ENCODE results near the gene ZNF74. TPM values are rescaled to one million over a fixed set of nuclear protein-coding genes. Genes with fewer than 3 reads are reported as not detected.

Gene ZNF74
- total RNA-seq, 1 experiment from 2014 or later, result 34.3 TPM

- no peak for TF ChIP-seq CTCF (conservative IDR thresholded peaks at IDR 0.05)
- H3K9ac ChIP-seq (ENCODE audit: extremely low read depth, insufficient read length, low read length), result no peak overlapping the region
- H3K56ac ChIP-seq (ENCODE audit: insufficient read length, low read depth, low read length), result no peak overlapping the region
- H2BK5ac ChIP-seq (ENCODE audit: insufficient read length, low read length), result no peak overlapping the region
- H3K79me2 ChIP-seq (ENCODE audit: insufficient read depth, low read length), result no peaks in the 10 kb centered on the region
- Mint-ChIP-seq H3K4me3 (no peak overlapping the region), H3K9me3 (no peaks in the 10 kb centered on the region), H3K4me1 (peaks cover 11 to 12% of the 10 kb centered on the region in 2 experiments), H3K27ac (no peak overlapping the region), H3K27me3 (ENCODE audit: low read depth) (peaks cover 22% of the 10 kb centered on the region), H3K36me3 (ENCODE audit: insufficient read depth in 1 of 3, low read depth in 3 of 3) (peaks cover 0 to 22% (median 6%) of the 10 kb centered on the region in 3 experiments; a peak in 3 of 7 replicates)
- no peak overlapping the region for H2BK15ac ChIP-seq (ENCODE audit: low read depth, low read length)
- peak; percentile 31 for DNase-seq
- no peaks in the 10 kb centered on the region for H3K79me1 ChIP-seq (ENCODE audit: insufficient read depth, low read depth, low read length, poor library complexity, severe bottlenecking)
- no peak overlapping the region for H2AK5ac ChIP-seq (ENCODE audit: insufficient read length, low read length)
- H4K91ac ChIP-seq (ENCODE audit: insufficient read length, low read depth, low read length), result no peak overlapping the region
- H3K4me2 ChIP-seq (ENCODE audit: insufficient read depth, insufficient read length, low read length), result no peak overlapping the region
- H3K27me3 ChIP-seq (ENCODE audit: insufficient read depth, low read length), result no peaks in the 10 kb centered on the region; the same call in 1 of the 2 replicates
- WGBS (ENCODE audit: extremely low coverage, insufficient read length, low lambda C conversion rate), result no CpG with 5 or more reads among the region's 96 CpGs
- no peak overlapping the region for H2BK12ac ChIP-seq (ENCODE audit: insufficient read length, low read depth, low read length)
- no peak overlapping the region for H2BK120ac ChIP-seq (ENCODE audit: low read depth, low read length, poor library complexity, severe bottlenecking)
- H3K9me3 ChIP-seq (ENCODE audit: control insufficient read depth, low read depth, low read length), result no peaks in the 10 kb centered on the region
- no peak overlapping the region for H3K18ac ChIP-seq (ENCODE audit: insufficient read length, low read depth, low read length)
- no peak overlapping the region for H4K8ac ChIP-seq (replicated peaks; ENCODE audit: insufficient read length, low read depth, low read length)
- no peaks in the 10 kb centered on the region for H3K4me1 ChIP-seq (ENCODE audit: insufficient read depth, low read length)
- H3K4ac ChIP-seq (ENCODE audit: low read depth, low read length), result no peak overlapping the region
- H2AFZ ChIP-seq (ENCODE audit: low read length), result no peak overlapping the region
- no peak overlapping the region for H3K14ac ChIP-seq (ENCODE audit: insufficient read depth, low read length)
- H2BK20ac ChIP-seq (ENCODE audit: low read depth, low read length, poor library complexity, severe bottlenecking), result no peak overlapping the region
- H4K5ac ChIP-seq (ENCODE audit: insufficient read length, low read depth, low read length), result no peak overlapping the region
- no peak overlapping the region for H3T11ph ChIP-seq (ENCODE audit: low read length)
- H4K20me1 ChIP-seq (ENCODE audit: control insufficient read depth, insufficient read depth, insufficient read length), result peaks cover 3% of the 10 kb centered on the region
- H3K27ac ChIP-seq (ENCODE audit: insufficient read length, low read depth, low read length), result no peak overlapping the region
- no peak overlapping the region for H3K23ac ChIP-seq (ENCODE audit: insufficient read length, low read depth, low read length)
- H3K23me2 ChIP-seq (ENCODE audit: insufficient read length, low read depth, low read length, poor library complexity, severe bottlenecking), result peaks cover 2% of the 10 kb centered on the region
Observed at GRCh38 chr22:20425566-20426258, 31.8 kb downstream of the ZNF74 start.

Data from H9 (cell line).